Fibroblast of skin of scalp (primary cell): ENCODE results near the gene TMEM198. TPM values are rescaled to one million over a fixed set of nuclear protein-coding genes. Genes with fewer than 3 reads are reported as not detected.

Experiments
- DNase-seq: peaks from one replicate; pipeline ENCODE4 v3.0.0-alpha.2; 2013
- polyA plus RNA-seq, 2 experiments: library from polyadenylated mRNA; unstranded; fragments of 120-200 nt; gene quantifications; one replicate each; pipeline ENCODE4 v1.2.1, GENCODE V29; 2013; ENCODE audit not compliant: insufficient read length in 2 of 2

The TMEM198 gene
- 2.3 TPM for polyA plus RNA-seq (2013, experiment 1 of 2; ENCODE audit: insufficient read length)
- polyA plus RNA-seq (2013, experiment 2 of 2; ENCODE audit: insufficient read length), result 2.4 TPM

GRCh38 chr2:219543596-219544358 is at the start of gene TMEM198, which contains the start of gene CHPF:
Gene TMEM198 (plus strand): TSS chr2:219544028. CDS start chr2:219544728, 700 bp downstream.
Gene CHPF (minus strand): TSS chr2:219543809. CDS start chr2:219543538, 271 bp downstream.
- peak; percentile 99 for DNase-seq

- no peak for DNase-seq
Measured at GRCh38 chr2:219494952-219495530, 48.8 kb upstream of the TMEM198 start.

- peak; percentile 87 for DNase-seq
Measured at GRCh38 chr2:219495531-219496122, 48.2 kb upstream of the TMEM198 start.

- DNase-seq, result no peak
Measured at GRCh38 chr2:219496247-219496824, 47.5 kb upstream of the TMEM198 start.

- no peak for DNase-seq
Measured at GRCh38 chr2:219496825-219497494, 46.9 kb upstream of the TMEM198 start.

- peak; percentile 77 for DNase-seq
Measured at GRCh38 chr2:219497495-219498279, 46.1 kb upstream of the TMEM198 start.

GRCh38 chr2:219498280-219499057 is 45.4 kb upstream of the TMEM198 start, which contains the start of gene GMPPA:
Gene GMPPA (plus strand): TSS chr2:219498891. CDS start chr2:219499976, 1,085 bp downstream.
- DNase-seq, result peak; percentile 99

GRCh38 chr2:219499058-219499307 is 44.8 kb upstream of the TMEM198 start:
- no peak for DNase-seq

GRCh38 chr2:219499555-219499954 is 44.3 kb upstream of the TMEM198 start:
- DNase-seq, result no peak

- peak; percentile 65 for DNase-seq
Measured at GRCh38 chr2:219500135-219500534, 43.7 kb upstream of the TMEM198 start.

GRCh38 chr2:219501849-219502248 is 42.0 kb upstream of the TMEM198 start:
- DNase-seq, result no peak

GRCh38 chr2:219502618-219503017 is 41.2 kb upstream of the TMEM198 start:
- no peak for DNase-seq

GRCh38 chr2:219505585-219505984 is 38.2 kb upstream of the TMEM198 start:
- no peak for DNase-seq

GRCh38 chr2:219506153-219506801 is 37.6 kb upstream of the TMEM198 start:
- DNase-seq, result no peak

- DNase-seq, result no peak
Measured at GRCh38 chr2:219506802-219507526, 36.9 kb upstream of the TMEM198 start.

GRCh38 chr2:219507581-219508443 is 36.0 kb upstream of the TMEM198 start:
- DNase-seq, result no peak

- no peak for DNase-seq
Measured at GRCh38 chr2:219508444-219508734, 35.4 kb upstream of the TMEM198 start.

GRCh38 chr2:219508971-219509779 is 34.7 kb upstream of the TMEM198 start:
- no peak for DNase-seq
